MCF 10A (cell line): ENCODE measurements around the gene OPN1SW. TPM values are rescaled to one million over a fixed set of nuclear protein-coding genes. Genes with fewer than 3 reads are reported as not detected.

Experiments
- Bru-seq: library from RNA; stranded (reverse); fragments of 400-500 nt; gene quantifications from one replicate; lab custom pipeline; 2021; lab: Mats Ljungman, UMichigan
- BruChase-seq, 2 experiments: library from RNA; stranded (reverse); fragments of 400-500 nt; gene quantifications; one replicate each; lab custom pipeline; 2021; lab: Mats Ljungman, UMichigan
- BruUV-seq: library from RNA; stranded (reverse); fragments of 400-500 nt; replicated peaks from 2 replicates; lab custom pipeline; 2021; lab: Mats Ljungman, UMichigan
- CTCF ChIA-PET: fragments of 300-600 bp; sonication (Branson Sonifier 250); formaldehyde crosslinking; extraction: SDS; loops from one replicate; lab custom pipeline; 2021; ENCODE audit warnings: antibody characterized with exemption, inconsistent platforms; lab: Yijun Ruan, JAX
- POLR2A ChIA-PET: fragments of 300-600, 350-650 bp; sonication (Branson Sonifier 250); formaldehyde crosslinking; extraction: SDS; loops from one replicate; lab custom pipeline; 2020; ENCODE audit warnings: antibody characterized with exemption, inconsistent platforms; lab: Yijun Ruan, JAX
- DNase-seq: peaks from one replicate; pipeline ENCODE4 v3.0.0-alpha.2; 2018; ENCODE audit not compliant: unreplicated experiment
- H3K27ac Mint-ChIP-seq: one replicate; pipeline ENCODE4 v1.8.0; 2022; ENCODE audit warnings: mild to moderate bottlenecking, low read depth, mixed read lengths; ENCODE audit not compliant: unreplicated experiment
- H3K27me3 Mint-ChIP-seq: one replicate; pipeline ENCODE4 v1.8.0; 2022; ENCODE audit warnings: mixed read lengths; ENCODE audit not compliant: insufficient read depth, unreplicated experiment
- H3K36me3 Mint-ChIP-seq: one replicate; pipeline ENCODE4 v1.8.0; 2022; ENCODE audit warnings: mild to moderate bottlenecking, moderate library complexity, mixed read lengths; ENCODE audit not compliant: insufficient read depth, unreplicated experiment
- H3K4me1 Mint-ChIP-seq: one replicate; pipeline ENCODE4 v1.8.0; 2022; ENCODE audit warnings: mixed read lengths; ENCODE audit not compliant: insufficient read depth, unreplicated experiment
- H3K4me3 Mint-ChIP-seq: one replicate; pipeline ENCODE4 v1.8.0; 2022; ENCODE audit warnings: mild to moderate bottlenecking, moderate library complexity, mixed read lengths; ENCODE audit not compliant: unreplicated experiment
- H3K9me3 Mint-ChIP-seq: one replicate; pipeline ENCODE4 v1.8.0; 2022; ENCODE audit warnings: mixed read lengths; ENCODE audit not compliant: unreplicated experiment
- CTCF ChIP-seq: fragments of 200-600 bp; IDR thresholded peaks from one replicate; pipeline ENCODE4 v1.8.0; 2022; ENCODE audit warnings: antibody characterized with exemption, mild to moderate bottlenecking; ENCODE audit not compliant: unreplicated experiment
- intact Hi-C: fragments of 100-400 bp; cut with micrococcal nuclease; formaldehyde crosslinking; loops from 2 replicates; pipeline ENCODE4 v1.14.1; 2022
- long read RNA-seq: library from polyadenylated mRNA; stranded (forward); transcript quantifications from one replicate; pipeline ENCODE4 v2.0.0, GENCODE V29; 2022
- total RNA-seq: library from RNA; stranded (reverse); gene quantifications from 2 replicates; pipeline ENCODE4 v1.2.3, GENCODE V29; 2022

Gene OPN1SW, protein sequence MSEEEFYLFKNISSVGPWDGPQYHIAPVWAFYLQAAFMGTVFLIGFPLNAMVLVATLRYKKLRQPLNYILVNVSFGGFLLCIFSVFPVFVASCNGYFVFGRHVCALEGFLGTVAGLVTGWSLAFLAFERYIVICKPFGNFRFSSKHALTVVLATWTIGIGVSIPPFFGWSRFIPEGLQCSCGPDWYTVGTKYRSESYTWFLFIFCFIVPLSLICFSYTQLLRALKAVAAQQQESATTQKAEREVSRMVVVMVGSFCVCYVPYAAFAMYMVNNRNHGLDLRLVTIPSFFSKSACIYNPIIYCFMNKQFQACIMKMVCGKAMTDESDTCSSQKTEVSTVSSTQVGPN
- total RNA-seq: not detected in 2 replicates
- Bru-seq, nascent RNA: not detected
- BruChase-seq, experiment 1, labeled RNA remaining after a 6-hour chase: not detected
- BruChase-seq, experiment 2, labeled RNA remaining after a 2-hour chase: not detected
- long read RNA-seq, partial matches to known transcripts: 0 of 1 reads
- long read RNA-seq, other reads (novel, unspliced or antisense): 1 of 1 reads

DNA sequence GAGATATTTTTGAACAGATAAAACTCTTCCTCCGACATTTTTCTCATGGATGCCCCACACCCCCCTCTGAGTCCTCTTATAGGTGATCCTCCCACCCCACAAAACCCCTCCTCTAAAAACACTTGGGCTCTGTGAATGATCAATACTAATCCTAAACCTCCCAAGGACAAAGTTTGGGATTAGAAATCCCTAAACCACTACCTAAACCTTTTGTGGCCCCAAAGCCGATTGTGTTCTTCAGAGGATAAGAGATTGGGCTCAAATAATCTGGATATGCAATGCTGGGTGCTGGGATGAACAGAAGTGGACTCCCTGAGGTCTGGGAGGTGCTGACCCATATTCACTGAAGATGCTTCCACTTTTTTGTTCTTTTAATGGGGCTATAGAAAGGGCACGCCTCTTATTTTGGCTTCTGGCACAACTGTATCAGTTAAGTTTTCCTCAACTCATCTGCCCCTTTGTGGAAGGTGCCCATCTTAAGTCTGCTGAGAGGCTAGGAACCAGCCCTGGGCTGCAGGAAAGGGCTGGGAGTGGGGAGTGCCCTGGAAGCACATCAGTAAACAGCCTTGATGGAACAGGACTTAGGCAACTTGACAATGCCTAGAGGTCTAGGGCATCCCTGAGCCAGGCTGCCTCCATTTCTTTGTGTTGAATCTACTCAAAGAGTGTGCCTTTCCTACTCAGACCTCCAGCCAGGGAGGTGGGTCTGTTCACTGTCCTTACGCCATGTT is at the start of gene OPN1SW:
Gene OPN1SW (minus strand): TSS at position 51 of the 731 bp plus-strand sequence. CDS start 13 bp downstream, at position 38.
- intact Hi-C loops: no loop called here
- BruUV-seq: no TSS peak
- no peak for TF ChIP-seq CTCF
- peaks cover 11% of the 10 kb centered on the region for H3K9me3 Mint-ChIP-seq
- CTCF ChIA-PET: no interaction called here
- DNase-seq: no peak
- no peak within 1 kb of the TSS for H3K4me3 Mint-ChIP-seq
- POLR2A ChIA-PET: no interaction called here
- no peaks in the 10 kb centered on the region for H3K4me1 Mint-ChIP-seq
- H3K36me3 Mint-ChIP-seq: peaks cover 41% of the 10 kb centered on the region
- H3K27ac Mint-ChIP-seq: no peak within 1 kb of the TSS
- no peaks in the 10 kb centered on the region for H3K27me3 Mint-ChIP-seq

GRCh38 chr7:128821724-128822123 is 46.1 kb upstream of the OPN1SW start:
- CTCF ChIA-PET: no interaction called here
- H3K4me1 Mint-ChIP-seq: no peaks in the 10 kb centered on the region
- intact Hi-C loops: no loop called here

DNA sequence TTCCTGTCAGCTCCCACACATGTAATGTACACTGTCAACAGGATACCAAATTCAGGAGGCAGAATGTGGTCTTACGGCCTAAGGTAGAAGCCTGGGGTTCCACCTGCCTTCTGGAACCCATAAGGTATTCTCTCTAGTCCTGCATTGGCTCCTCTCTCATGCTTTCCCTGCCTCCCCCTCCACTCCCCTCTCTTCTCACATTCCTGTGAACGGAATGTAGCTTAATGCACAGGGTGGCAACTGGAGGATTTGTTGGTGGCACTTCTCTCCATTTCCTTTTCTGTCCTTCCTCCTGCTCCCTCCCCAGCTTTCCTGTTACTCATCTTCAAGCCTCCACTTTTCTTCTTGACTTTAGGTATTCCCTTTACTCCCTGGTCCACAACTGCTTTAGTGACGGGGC is 43.1 kb upstream of the OPN1SW start:
- DNase-seq: no peak
- CTCF ChIA-PET: interaction anchor here (0.5 to 1.4 kb wide), 2 partner anchors 64 to 113 kb away, joined by 4 read pairs; no protein-coding TSS in a partner anchor
- H3K4me1 Mint-ChIP-seq: peaks cover 6% of the 10 kb centered on the region
- H3K4me3 Mint-ChIP-seq: no peak overlapping the region
- intact Hi-C loops: no loop called here
- TF ChIP-seq CTCF: no peak
- peaks cover 80% of the 10 kb centered on the region for H3K27me3 Mint-ChIP-seq
- no TSS peak for BruUV-seq
- H3K27ac Mint-ChIP-seq: no peak overlapping the region
- H3K36me3 Mint-ChIP-seq: no peaks in the 10 kb centered on the region
- POLR2A ChIA-PET: interaction anchor here (0.7 kb wide), 1 partner anchor 8 kb away, joined by 3 read pairs; no protein-coding TSS in a partner anchor
- no peaks in the 10 kb centered on the region for H3K9me3 Mint-ChIP-seq

More at GRCh38 chr7:128821724-128822123, 46.1 kb upstream of the OPN1SW start:
- no peaks in the 10 kb centered on the region for H3K9me3 Mint-ChIP-seq
- no peak for DNase-seq
- H3K27ac Mint-ChIP-seq: no peak overlapping the region
- H3K4me3 Mint-ChIP-seq: no peak overlapping the region
- no peak for TF ChIP-seq CTCF
- H3K36me3 Mint-ChIP-seq: no peaks in the 10 kb centered on the region
- POLR2A ChIA-PET: no interaction called here
- H3K27me3 Mint-ChIP-seq: peaks cover 61% of the 10 kb centered on the region
- BruUV-seq: no TSS peak
